CD4-positive, alpha-beta T cell treated with Interferon gamma for 1 hour (primary cell): ENCODE data around the gene NUTM2F.
"Not testable (repeated sequence)": the region's sequence is repeated elsewhere in the genome, so short reads cannot be mapped to it uniquely, and the experiment has no call there.

Experiments used
- DNase-seq: peaks from one replicate; pipeline ENCODE4 v3.0.0-alpha.2; 2020

Gene NUTM2F, protein sequence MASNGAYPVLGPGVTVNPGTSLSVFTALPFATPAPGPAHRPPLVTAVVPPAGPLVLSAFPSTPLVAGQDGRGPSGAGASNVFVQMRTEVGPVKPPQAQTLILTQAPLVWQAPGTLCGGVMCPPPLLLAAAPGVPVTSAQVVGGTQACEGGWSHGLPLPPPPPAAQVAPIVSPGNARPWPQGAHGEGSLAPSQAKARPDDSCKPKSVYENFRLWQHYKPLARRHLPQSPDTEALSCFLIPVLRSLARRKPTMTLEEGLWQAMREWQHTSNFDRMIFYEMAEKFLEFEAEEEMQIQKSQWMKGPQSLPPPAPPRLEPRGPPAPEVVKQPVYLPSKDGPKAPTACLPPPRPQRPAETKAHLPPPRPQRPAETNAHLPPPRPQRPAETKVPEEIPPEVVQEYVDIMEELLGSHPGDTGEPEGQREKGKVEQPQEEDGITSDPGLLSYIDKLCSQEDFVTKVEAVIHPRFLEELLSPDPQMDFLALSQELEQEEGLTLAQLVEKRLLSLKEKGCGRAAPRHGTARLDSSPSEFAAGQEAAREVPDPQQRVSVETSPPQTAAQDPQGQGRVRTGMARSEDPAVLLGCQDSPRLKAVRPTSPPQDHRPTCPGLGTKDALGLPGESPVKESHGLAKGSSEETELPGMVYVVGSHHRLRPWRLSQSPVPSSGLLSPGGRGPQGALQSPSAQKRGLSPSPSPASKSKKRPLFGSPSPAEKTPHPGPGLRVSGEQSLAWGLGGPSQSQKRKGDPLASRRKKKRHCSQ

DNA sequence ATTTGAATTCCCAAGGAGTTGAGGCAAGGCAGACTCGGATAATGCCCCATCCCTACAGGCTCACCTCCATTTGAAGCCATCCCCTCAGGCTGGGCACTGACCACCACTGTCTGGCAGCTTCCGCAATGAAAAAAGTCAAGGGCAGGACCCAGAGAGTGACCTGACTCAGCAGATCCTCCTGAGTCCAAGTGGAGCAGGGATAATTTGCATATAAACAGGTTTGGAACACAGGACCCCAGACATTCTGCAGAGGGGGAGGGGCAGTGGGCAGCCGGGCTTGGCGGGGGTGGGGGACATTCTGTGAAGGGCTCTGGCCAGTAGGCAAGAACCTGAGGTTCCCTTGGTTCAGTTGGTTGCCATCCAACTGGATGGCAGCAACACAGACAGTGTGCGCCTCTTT is at the start of gene NUTM2F:
TSS of gene NUTM2F (minus strand) at position 101 of the 400 bp plus-strand sequence. CDS start at position 80, 21 bp downstream.
- DNase-seq: not testable (repeated sequence)

DNA sequence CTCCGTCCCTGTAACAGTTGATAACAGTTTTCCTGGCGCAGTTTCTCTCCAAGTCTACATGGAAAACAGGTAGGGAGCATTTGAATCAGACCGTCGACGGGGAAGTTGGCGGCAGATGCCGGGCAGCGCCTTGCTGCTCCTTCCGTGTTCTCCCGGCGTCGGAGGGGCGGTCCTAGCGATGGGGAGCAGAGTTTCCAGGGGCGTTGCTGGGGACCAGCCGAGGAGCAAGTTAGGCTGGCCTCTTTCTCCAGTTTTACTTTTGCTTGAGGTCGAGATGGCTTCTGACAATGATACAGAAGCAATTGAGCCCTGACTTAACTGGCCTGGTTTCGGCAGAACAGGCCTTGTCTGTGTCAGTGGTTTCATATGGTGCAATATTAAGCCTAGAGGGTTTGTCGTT is 46.8 kb upstream of the NUTM2F start:
- not testable (repeated sequence) for DNase-seq

DNA sequence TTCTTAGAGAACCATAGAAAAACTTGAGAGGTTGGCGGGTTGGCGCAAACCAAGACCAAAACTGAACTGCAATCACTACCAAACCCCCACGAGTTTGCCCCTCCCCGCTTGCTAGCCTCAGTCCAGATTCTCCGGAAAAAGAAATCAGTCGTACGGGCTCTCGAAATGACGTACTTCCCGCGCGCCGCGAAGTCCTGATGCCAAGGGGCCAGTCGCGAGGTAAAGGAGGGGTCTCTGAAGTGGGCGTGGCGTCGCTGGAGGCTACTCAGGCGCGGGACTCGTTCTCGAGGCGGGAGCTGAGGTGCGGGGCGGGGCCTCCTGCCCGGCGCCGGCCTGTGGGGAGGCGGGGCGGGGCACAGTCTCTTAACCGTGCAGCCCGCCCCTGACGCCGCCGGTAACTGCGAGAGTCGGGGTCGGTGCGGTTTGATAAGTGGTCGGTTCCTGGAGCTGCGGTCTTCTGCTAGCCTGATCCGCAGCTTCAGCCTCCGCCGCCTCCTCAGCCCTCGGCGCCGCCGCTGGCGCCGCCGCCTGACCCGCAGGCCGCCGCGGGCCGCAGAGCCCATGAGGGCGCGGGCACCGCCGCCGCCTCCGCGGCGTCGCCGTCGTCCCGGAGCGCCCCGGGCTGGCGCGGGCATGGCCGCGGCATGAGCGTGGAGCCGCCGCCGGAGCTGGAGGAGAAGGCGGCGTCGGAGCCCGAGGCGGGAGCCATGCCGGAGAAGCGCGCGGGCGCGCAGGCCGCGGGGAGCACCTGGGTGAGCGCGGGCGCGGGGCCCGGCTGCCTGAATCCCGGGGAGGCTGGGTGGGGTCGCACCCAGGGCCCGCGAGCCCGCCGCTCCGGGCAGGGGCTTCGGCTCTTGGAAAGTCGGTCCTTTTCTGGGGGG is 46.0 kb upstream of the NUTM2F start:
- peak; percentile 93 for DNase-seq

DNA sequence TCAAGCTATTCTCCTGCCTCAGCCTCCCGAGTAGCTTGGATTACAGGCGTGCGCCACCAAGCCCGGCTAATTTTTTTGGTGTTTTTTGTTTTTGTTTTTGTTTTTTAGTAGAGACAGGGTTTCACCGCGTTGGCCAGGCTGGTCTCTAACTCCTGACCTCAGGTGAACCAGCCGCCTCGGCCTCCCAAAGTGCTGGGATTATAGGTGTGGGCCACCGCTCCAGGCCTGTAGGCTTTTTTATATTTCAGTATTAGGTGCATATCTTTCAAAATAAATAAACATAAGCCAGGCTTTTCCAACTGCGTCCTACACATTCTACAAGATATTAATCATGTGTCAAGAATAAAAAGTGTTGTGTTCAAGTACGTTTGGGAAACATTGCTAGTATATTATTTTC is 45.3 kb upstream of the NUTM2F start:
- DNase-seq: not testable (repeated sequence)

DNA sequence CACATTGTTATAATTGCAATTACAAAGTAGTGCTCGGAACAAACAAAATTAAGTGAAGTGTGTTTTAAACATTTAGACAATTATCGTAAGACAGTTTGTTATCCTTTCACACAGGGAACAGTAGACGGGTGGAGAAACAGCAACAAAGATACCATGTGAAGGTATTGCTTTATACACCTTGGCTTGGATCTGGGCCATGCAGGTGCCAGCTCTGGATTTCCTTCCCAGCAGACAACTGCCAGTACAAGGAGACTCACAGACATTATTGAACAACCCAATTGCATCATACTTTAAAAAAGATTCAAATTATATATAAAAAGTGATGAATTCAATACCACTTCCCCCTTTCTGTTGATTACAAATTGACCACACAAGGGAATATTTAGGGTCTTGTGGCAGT is 41.8 kb upstream of the NUTM2F start:
- DNase-seq: not testable (repeated sequence)

DNA sequence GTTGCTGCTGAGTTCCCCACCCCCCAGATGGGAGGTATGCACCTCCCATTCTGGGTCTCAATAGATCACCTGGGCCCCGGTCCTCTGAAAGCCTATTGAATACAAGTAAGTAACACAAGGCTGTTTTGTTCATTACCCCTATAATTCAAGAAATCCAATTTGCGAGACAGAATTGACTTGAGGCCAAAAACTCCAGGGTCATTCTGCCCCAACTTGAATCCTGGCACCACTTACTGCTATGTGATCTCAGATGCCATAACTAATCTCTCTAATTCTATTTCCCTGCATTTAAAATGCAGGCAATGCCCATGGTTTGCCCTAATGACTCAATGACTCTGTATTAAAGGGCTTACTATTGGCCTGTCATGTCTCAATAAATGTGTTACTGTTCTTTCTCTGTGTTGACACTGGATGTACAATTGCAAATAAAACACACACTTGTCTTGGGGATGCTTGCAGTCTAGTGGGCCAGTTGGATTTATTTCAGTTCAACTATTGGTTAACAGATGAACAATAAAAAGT is 35.7 kb upstream of the NUTM2F start:
- not testable (repeated sequence) for DNase-seq

DNA sequence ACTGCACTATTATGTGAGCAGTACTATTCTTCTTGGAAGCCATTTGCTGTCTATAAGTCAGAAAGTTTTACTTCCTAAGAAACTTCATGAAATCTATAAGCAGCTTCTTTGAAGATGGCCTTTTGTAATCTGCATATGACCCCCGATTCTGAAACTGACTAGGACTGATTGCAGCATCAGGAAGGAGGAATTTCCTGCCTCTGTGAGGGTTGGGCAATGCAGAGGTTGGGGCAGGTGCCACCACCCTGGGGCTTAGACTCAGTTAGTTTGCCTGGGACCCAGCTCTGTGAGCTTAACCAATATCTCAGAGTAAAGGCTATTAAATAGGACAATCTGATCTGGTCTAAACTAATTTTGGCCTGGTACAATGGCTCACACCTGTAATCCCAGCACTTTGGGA is 28.7 kb upstream of the NUTM2F start:
- DNase-seq: not testable (repeated sequence)

DNA sequence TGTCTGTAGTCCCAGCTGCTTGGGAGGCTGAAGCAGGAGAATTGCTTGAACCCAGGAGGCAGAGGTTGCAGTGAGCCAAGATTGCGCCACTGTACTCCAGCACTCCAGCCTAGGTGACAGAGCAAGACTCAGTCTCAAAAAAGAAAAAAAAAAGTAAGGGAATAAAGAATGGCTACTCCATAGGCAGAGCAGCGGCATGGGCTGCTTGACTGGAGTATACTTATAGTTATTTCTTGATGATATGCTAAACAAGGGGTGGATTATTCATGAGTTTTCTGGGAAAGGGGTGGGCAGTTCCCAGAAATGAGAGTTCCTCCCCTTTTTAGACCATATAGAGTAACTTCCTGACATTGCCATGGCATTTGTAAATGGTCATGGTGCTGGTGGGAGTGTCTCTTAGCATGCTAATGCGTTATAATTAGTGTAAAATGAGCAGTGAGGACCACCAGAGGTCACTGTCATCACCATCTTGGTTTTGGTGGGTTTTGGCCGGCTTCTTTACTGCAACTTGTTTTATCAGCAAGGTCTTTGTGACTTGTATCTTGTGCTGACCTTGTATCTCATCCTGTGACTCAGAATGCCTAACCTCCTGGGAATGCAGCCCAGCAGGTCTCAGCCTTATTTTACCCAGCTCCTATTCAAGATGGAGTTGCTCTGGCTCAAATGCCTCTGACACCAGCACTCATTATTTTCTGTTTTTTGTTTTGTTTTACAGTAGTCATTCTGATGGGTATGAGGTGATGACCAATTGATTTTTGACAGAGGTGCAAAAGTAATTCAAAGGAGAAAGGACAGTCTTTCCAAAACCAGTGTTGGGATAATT is 23.7 kb upstream of the NUTM2F start:
- not testable (repeated sequence) for DNase-seq

DNA sequence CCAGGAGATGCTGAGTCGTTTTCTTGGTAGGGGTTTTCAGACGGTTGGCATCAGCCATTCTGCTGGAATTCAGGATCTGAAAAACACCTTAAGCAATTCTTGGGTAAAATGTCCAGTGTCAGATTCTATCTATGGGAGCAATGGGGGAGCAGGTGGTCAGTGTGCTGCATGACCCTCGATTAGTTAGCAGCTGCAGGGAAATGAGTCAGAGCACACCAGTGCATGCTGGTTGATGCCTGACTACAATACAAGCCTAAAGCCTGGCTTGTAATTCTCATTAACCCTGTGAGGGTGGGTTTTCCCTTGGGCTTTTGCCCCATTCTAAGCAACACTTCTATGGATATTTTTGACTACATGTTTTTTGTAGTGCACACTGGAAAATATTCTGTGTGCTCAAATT is 20.3 kb upstream of the NUTM2F start:
- DNase-seq: not testable (repeated sequence)

DNA sequence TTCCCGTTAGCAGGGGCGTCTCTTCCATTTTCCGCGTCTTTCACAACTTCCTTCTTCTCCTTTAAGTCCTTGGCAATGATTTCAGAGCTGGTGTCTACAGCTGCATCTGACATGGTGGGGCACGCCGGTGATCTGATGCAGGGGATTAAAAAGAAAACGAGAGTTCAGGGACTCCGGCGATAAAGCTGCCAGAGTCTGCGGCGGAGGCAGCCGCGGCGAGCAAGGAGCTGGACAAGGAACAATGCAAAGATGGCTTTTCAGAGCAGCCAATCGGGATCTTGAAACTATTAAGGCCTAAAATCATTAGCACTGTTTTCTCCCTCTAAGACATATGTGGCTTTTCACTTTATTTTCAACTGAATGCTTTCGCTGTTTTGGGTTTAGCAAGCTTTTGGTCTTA is 19.0 kb upstream of the NUTM2F start:
- DNase-seq: not testable (repeated sequence)

DNA sequence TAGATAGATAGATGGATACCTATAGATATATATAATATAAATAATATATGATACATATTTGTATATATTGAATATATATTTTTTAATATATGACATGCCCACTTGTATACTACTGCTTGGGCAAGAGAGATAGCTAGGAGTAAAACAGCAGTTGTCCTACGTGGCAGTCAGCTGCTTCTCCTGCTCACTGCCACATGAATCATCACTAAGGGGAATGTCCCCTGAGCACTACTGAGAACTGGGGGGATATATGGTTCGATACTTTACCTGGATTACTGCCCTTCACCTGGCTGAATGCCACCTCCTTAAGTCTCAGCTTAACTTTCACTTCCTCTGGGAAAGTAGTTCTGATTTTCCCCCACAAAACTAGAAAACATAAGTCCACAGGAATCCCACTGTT is 13.3 kb upstream of the NUTM2F start:
- DNase-seq: not testable (repeated sequence)

DNA sequence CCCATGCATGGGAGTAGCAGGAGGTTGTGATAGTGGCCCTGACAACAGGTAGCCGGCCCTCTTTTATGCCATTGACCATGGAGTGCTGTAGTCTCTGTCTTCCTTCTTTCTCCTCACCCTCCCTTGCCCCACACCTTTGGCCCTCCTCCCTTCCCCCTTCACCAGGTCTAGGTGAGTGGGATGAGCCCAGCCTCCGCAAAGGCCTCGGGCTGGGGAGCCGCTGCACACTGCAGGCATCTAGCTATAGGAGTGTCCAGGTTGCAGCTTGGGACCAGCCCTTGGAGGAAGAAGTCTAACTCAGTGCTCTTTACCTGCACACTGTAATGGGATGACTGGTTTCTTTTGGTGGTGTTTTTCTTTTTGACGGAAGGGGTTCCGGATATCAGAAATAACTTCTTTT is 12.3 kb upstream of the NUTM2F start:
- not testable (repeated sequence) for DNase-seq

DNA sequence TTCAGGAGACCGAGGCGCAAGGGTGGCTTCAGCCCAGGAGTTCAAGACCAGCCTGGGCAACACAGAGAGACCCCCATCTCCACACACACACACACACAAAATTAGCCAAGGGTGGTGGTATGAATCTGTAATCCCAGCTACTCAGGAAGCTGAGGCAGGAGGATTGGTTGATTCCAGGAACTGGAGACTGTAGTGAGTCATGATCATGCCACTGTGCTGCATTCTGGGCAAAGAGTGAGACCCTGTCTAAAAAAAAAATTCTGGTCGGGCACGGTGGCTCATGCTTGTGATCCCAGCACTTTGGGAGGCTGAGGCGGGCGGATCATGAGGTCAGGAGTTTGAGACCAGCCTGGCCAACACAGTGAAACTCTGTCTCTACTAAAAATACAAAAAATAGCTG is 11.2 kb upstream of the NUTM2F start:
- not testable (repeated sequence) for DNase-seq

DNA sequence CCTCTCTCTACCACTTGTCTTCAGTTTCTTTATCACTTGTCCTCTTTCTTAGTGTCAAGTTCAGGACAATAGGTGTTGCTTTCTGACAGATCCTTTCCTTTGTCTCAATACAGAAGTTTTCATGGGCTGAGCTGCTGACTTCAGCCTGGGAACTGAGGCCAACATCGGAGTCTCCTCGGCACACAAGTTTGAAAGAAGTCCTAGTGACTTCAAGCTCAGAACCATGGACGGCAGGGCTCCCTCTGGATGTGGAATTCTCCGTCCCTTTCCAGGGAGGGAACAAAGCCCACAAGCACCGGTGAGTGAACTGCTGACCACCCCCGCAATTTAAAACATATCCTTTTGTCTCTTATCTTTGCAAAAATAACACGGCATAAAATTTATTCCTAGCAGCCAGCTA is 10.3 kb upstream of the NUTM2F start:
- not testable (repeated sequence) for DNase-seq

DNA sequence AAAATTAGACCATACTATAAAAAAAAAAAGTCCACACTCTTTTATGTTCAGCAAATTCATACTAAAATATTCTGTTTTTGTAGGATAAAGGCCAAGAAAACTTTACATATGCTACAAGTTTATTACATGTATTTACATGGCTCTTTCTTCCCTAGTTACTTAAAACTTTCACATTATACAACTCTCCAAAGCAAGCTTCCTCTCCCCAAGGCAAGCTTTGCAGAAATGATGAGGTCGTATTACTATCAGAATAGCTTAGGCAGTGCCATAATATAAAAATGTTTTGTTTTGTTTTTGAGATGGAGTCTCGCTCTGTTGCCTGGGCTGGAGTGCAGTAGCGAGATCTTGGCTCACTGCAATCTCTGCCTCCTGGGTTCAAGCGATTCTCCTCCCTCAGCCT is 8.0 kb upstream of the NUTM2F start:
- not testable (repeated sequence) for DNase-seq

DNA sequence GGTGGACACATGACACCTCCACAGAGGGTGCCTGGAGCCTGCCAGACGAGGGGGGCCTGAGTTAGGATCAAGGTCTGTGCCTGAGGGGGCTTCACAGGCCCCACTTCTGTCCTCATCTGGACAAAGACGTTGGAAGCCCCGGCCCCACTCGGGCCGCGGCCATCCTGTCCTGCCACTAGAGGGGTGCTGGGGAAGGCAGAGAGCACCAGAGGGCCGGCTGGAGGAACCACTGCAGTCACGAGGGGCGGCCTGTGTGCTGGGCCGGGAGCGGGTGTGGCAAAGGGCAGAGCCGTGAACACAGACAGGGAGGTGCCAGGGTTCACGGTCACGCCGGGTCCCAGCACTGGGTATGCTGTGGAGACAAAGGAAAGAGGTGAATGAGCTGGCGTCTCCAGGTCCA is 2.9 kb downstream of the NUTM2F start:
- not testable (repeated sequence) for DNase-seq

DNA sequence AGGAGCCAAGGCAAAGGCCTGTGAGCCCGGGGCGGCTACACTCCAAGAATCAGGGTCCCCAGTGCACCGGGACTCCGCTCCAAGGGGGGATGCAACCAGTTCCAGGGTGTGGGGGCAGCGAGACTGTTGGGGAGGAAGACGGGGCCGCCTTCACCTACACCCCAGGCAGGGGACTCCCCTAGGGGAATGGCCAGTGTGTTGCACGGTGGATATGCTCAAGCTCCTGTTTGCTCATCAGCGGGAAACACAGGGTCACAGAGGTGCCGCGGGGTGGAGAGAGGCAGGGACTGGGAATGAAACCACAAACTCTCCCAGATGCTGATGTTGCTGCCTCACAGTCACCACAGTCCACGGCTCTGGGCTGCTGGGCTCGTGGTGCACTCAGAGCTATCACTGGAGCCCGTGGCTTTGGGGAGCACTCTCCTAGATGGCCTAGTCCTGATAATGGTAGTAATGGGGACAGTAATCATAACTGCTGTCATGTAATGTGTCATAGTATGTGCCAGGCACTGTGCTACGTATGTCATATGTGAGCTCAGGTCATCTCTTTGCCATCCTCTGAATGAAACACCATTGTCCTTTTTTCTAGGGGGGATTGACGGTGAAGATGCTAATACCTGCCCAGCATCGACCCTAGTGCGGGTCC is 5.2 kb downstream of the NUTM2F start:
- DNase-seq: not testable (repeated sequence)

DNA sequence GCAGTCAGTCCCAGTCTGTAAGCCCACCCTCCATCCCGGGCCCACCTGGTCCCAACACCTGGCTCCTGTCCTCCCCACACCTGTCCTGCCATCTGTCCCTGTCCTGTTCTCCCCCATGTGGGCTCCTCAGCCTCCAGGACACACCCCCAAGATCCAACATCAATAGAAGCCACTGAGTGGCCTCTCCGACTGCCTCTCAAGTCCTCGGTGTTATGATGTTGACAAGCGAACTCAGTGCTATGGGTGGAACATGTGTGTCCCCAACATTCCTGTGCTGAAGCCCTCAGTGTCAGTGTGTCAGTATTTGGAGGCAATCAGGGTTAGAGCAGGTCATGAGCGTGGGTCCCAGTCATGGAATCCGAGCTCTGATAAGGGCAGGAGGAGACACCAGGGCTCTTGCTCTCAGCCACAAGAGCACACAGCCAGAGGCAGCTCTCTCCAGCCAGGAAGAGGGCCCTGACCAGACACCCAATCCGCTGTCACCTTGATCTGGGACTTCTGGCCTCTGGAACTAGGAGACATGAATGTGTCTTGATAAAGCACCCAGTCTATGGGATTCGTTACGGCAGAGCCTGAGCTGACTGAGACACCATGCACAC is 6.0 kb downstream of the NUTM2F start:
- DNase-seq: not testable (repeated sequence)

DNA sequence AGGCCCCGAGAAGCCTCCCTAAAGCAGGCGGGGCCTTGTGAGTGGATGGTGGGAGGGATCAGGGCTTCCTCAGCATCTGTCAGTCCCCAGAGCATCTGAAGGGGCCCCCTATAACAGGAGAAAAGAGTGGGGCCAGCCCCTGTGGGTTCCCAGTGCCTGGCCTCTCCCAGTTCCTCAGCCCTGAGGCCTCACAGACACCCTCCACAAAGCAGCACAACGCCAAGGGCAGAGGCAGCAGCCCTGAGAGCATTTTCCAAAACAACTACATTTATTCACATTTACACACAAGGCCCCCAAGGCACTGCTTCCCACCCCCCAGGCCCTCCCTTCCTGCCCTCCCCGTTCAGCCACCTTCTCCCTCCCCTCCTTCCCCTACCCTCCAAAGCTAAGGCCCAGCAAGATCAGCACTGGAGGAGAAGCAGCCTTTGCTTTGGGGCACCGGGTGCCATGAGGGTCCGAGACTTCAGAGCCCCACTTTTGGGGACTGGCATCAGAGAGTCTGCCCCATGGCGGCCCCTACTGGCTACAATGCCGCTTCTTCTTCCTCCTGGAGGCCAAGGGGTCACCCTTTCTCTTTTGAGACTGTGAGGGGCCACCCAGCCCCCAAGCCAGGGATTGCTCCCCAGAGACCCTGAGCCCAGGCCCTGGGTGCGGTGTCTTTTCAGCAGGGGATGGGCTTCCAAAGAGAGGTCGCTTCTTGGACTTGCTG is 10.3 kb downstream of the NUTM2F start:
- DNase-seq: not testable (repeated sequence)

DNA sequence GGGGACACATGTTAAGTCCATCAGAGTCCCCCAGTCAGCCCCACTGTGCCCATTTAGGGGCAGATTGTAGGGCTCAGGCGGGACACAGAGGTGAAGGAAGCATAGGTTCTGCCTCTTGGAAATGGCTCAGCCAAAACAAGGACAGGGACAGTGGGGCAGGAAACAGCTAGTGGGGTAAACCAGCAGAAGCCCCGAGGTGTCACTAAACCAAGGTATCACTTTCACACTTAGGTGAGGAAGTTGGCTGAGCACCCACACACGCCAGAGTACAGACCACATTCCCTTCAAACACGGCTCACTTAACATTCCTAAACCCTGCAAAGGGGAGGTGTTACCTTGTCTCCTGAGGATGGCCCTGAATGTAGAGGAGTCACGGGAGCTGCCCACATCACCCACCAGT is 12.2 kb downstream of the NUTM2F start:
- DNase-seq: not testable (repeated sequence)
